ENCODE measurements around the gene FAM168A.

Gene FAM168A

GRCh38 chr11:73633999-73634398 lies 36.1 kb upstream of the FAM168A start:
- H3K79me2 ChIP-seq (ENCODE audit: low read length), result no peaks in the 10 kb centered on the region
- H3K4me1 ChIP-seq (ENCODE audit: low read length), result no peaks in the 10 kb centered on the region
- H3K27ac ChIP-seq (ENCODE audit: low read length), result no peak overlapping the region
- no peak overlapping the region for H2AFZ ChIP-seq (ENCODE audit: low read length)
- no peaks in the 10 kb centered on the region for H4K20me1 ChIP-seq (ENCODE audit: insufficient read depth, low read length)
- H3K9me3 ChIP-seq (replicated peaks; ENCODE audit: insufficient read depth, low read length), result no peaks in the 10 kb centered on the region
- no peaks in the 10 kb centered on the region for H3F3A ChIP-seq (ENCODE audit: insufficient read depth, low read length)
- H3K9me2 ChIP-seq (replicated peaks; ENCODE audit: insufficient read depth, low read length), result no peaks in the 10 kb centered on the region
- no peak for TF ChIP-seq EZH2phosphoT487 (IDR thresholded peaks at IDR 0.05; ENCODE audit: low read length)
- TF ChIP-seq CTCF (IDR thresholded peaks at IDR 0.05; ENCODE audit: low read length), result no peak
- no peak for TF ChIP-seq EZH2 (optimal IDR thresholded peaks at IDR 0.05; ENCODE audit: low read depth, low read length)
- no peaks in the 10 kb centered on the region for H3K27me3 ChIP-seq (replicated peaks; ENCODE audit: insufficient read depth, low read length)
- no peak overlapping the region for H3K4me2 ChIP-seq (ENCODE audit: low read depth, low read length)
- H3K9ac ChIP-seq (ENCODE audit: low read length), result no peak overlapping the region
- no peaks in the 10 kb centered on the region for H3K36me3 ChIP-seq (replicated peaks; ENCODE audit: insufficient read depth, low read length)
- no peak overlapping the region for H3K4me3 ChIP-seq (ENCODE audit: low read length)
- no peak for DNase-seq

GRCh38 chr11:73632996-73633395 lies 35.1 kb upstream of the FAM168A start:
- no peaks in the 10 kb centered on the region for H3F3A ChIP-seq (ENCODE audit: insufficient read depth, low read length)
- no peaks in the 10 kb centered on the region for H4K20me1 ChIP-seq (ENCODE audit: insufficient read depth, low read length)
- no peaks in the 10 kb centered on the region for H3K4me1 ChIP-seq (ENCODE audit: low read length)
- H3K27ac ChIP-seq (ENCODE audit: low read length), result no peak overlapping the region
- H3K4me2 ChIP-seq (ENCODE audit: low read depth, low read length), result no peak overlapping the region
- H3K9ac ChIP-seq (ENCODE audit: low read length), result no peak overlapping the region
- H3K36me3 ChIP-seq (replicated peaks; ENCODE audit: insufficient read depth, low read length), result no peaks in the 10 kb centered on the region
- no peaks in the 10 kb centered on the region for H3K9me2 ChIP-seq (replicated peaks; ENCODE audit: insufficient read depth, low read length)
- H3K9me3 ChIP-seq (replicated peaks; ENCODE audit: insufficient read depth, low read length), result no peaks in the 10 kb centered on the region
- no peaks in the 10 kb centered on the region for H3K79me2 ChIP-seq (ENCODE audit: low read length)
- no peaks in the 10 kb centered on the region for H3K27me3 ChIP-seq (replicated peaks; ENCODE audit: insufficient read depth, low read length)
- no peak overlapping the region for H3K4me3 ChIP-seq (ENCODE audit: low read length)
- no peak overlapping the region for H2AFZ ChIP-seq (ENCODE audit: low read length)
- TF ChIP-seq EZH2 (optimal IDR thresholded peaks at IDR 0.05; ENCODE audit: low read depth, low read length) (no peak), CTCF (IDR thresholded peaks at IDR 0.05; ENCODE audit: low read length) (no peak), EZH2phosphoT487 (IDR thresholded peaks at IDR 0.05; ENCODE audit: low read length) (no peak)
- no peak for DNase-seq

- no peak for DNase-seq
- H3K4me2 ChIP-seq (ENCODE audit: low read depth, low read length), result no peak overlapping the region
Measured at GRCh38 chr11:73629907-73630306, 32.0 kb upstream of the FAM168A start.

More at GRCh38 chr11:73629907-73630306, 32.0 kb upstream of the FAM168A start:
- no peaks in the 10 kb centered on the region for H3F3A ChIP-seq (ENCODE audit: insufficient read depth, low read length)
- no peak overlapping the region for H2AFZ ChIP-seq (ENCODE audit: low read length)
- H3K9ac ChIP-seq (ENCODE audit: low read length), result no peak overlapping the region
- H3K36me3 ChIP-seq (replicated peaks; ENCODE audit: insufficient read depth, low read length), result no peaks in the 10 kb centered on the region
- H3K79me2 ChIP-seq (ENCODE audit: low read length), result no peaks in the 10 kb centered on the region
- no peak for TF ChIP-seq CTCF (IDR thresholded peaks at IDR 0.05; ENCODE audit: low read length)
- no peaks in the 10 kb centered on the region for H3K4me1 ChIP-seq (ENCODE audit: low read length)
- H3K27ac ChIP-seq (ENCODE audit: low read length), result no peak overlapping the region
- H3K9me3 ChIP-seq (replicated peaks; ENCODE audit: insufficient read depth, low read length), result no peaks in the 10 kb centered on the region
- no peaks in the 10 kb centered on the region for H3K9me2 ChIP-seq (replicated peaks; ENCODE audit: insufficient read depth, low read length)
- no peaks in the 10 kb centered on the region for H3K27me3 ChIP-seq (replicated peaks; ENCODE audit: insufficient read depth, low read length)
- no peaks in the 10 kb centered on the region for H4K20me1 ChIP-seq (ENCODE audit: insufficient read depth, low read length)
- no peak overlapping the region for H3K4me3 ChIP-seq (ENCODE audit: low read length)
